Tongue (tissue), 3 donors: ENCODE results near the gene TNNI2. TPM values are rescaled to one million over a fixed set of nuclear protein-coding genes. Genes with fewer than 3 reads are reported as not detected.

Experiments
- DNase-seq: peaks from one replicate; pipeline ENCODE4 v3.0.0-alpha.2; 2015
- small RNA-seq: library from RNA; depleted of rRNA; stranded (forward); fragments of <200 nt; gene quantifications from one replicate; pipeline ENCODE3, GENCODE V24; 2014; ENCODE audit warnings: low replicate concordance
- total RNA-seq: library from RNA; depleted of rRNA; stranded (reverse); fragments of >200 nt; gene quantifications from one replicate; pipeline ENCODE4 v1.2.3, GENCODE V29; 2014

Gene TNNI2
- total RNA-seq, 1 donor from 2014 or later, result 3,551 TPM

GRCh38 chr11:1888811-1889210 is 50.0 kb downstream of the TNNI2 start:
- no peak for DNase-seq

GRCh38 chr11:1889224-1889930 is 50.6 kb downstream of the TNNI2 start:
- no peak for DNase-seq

GRCh38 chr11:1889941-1890855 is 51.4 kb downstream of the TNNI2 start:
- no peak for DNase-seq

Small RNA genes within 50 kb of the gene (small RNA-seq; reads per million reads assigned to genes)
- gene AC051649.1 (not detected), gene MIR4298 (not detected)

Other genes starting within 250 kb of the TNNI2 start
- gene KRTAP5-2, start 240.7 kb upstream of the TNNI2 start, total RNA-seq, result not detected
- not detected for gene KRTAP5-3, start 230.5 kb upstream of the TNNI2 start, total RNA-seq
- gene KRTAP5-4, start 216.8 kb upstream of the TNNI2 start, total RNA-seq, result not detected
- gene KRTAP5-5, start 209.2 kb upstream of the TNNI2 start, total RNA-seq, result not detected
- gene KRTAP5-6, start 141.8 kb upstream of the TNNI2 start, total RNA-seq, result not detected
- gene IFITM10, start 88.4 kb upstream of the TNNI2 start, total RNA-seq, result 0.31 TPM
- gene CTSD, start 75.1 kb upstream of the TNNI2 start, total RNA-seq, result 134 TPM
- 16.2 TPM for gene SYT8, start 4.0 kb upstream of the TNNI2 start, total RNA-seq
- 84.2 TPM for gene LSP1, start 14.1 kb downstream of the TNNI2 start, total RNA-seq
- gene PRR33, start 52.9 kb downstream of the TNNI2 start, total RNA-seq, result 4.8 TPM
- 5,696 TPM for gene TNNT3, start 80.7 kb downstream of the TNNI2 start, total RNA-seq
- 32.7 TPM for gene MRPL23, start 108.4 kb downstream of the TNNI2 start, total RNA-seq
- gene H19, start 158.9 kb downstream of the TNNI2 start, total RNA-seq, result 18,800 TPM